DMS 273 (cell line): ENCODE measurements around the gene MUC4.
"Not testable (repeated sequence)": the region's sequence is repeated elsewhere in the genome, so short reads cannot be mapped to it uniquely, and the experiment has no call there.

ENCODE experiments used
- DNase-seq: peaks from one replicate; lab custom pipeline; 2025; ENCODE audit not compliant: unreplicated experiment; lab: John Stamatoyannopoulos, UW

The MUC4 gene

DNA sequence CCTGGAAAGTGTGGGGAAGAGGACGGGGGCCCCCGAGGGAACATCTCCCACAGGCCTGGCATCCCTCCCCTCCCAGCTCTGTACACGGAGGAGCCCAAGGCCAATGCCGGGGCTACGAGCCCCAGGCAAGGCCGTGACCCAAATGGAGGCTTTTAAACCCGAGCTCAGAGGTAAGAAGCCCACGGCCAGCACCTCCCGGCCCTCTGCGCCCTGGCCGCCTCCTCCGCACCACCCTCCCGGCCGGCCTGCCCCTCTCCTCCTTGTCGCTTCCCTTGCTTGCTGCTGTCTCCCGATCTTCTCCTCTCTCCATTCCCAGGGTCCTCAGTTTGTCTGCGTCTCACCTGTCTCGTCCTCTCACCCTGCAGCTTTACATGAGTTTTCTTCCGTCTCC is 1.3 kb downstream of the MUC4 start:
- DNase-seq = no peak

DNA sequence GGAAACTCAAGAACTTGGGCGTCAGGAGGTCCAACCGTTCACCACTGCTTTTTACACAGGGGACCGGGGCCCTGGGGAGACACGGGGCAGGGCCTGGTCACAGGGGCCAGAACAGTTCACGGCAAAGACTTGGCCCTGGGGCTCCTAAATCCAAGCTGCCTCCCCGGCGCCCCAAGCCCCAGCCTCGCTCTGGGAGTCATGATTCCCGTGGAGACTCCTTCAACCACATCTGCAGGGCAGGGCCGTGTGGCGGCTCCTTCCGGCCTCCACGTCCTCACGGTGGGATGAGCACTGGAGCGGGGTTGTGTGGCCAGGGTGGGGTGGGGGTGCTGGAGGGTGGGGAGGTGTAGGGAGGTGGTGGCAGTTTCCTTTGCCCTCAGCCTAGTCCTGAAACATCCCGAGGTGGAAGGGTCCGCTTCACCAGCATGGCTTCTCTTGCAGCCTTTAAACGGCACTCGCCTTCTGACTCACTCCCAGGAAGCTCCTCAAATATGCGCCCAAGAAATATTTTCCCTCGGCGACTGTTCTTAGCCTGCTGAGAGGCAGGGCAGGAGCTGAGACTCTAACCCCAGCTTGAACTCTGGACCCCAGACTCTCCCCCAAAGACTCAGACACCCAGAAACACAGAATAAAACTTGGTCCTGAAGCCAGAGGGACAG is 1.8 kb downstream of the MUC4 start:
- DNase-seq = no peak

DNA sequence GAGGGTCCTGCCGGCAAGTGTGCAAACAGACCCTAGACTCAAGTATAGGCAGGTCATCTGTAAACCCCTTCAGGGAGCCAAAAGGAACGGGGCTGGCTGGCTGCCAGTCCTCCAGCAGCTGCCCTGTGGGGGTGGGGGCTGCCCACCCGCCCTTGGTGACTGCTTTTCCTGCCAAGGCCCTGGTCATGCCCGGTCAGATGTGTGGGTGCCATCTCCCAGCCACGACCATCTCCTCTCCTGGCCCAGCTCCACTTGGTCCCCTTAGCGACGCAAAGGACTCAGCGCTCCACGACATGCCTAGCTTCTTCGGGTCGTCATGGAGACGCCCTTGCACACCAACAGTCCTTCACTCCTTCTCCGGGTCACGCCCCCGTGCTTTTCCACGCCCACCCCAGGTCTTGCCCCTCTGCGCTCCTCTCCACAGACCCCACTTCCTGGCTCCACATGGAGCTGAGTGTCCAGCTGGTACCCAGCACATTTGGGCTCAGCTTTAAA is 2.4 kb downstream of the MUC4 start:
- peak; percentile 68 for DNase-seq

DNA sequence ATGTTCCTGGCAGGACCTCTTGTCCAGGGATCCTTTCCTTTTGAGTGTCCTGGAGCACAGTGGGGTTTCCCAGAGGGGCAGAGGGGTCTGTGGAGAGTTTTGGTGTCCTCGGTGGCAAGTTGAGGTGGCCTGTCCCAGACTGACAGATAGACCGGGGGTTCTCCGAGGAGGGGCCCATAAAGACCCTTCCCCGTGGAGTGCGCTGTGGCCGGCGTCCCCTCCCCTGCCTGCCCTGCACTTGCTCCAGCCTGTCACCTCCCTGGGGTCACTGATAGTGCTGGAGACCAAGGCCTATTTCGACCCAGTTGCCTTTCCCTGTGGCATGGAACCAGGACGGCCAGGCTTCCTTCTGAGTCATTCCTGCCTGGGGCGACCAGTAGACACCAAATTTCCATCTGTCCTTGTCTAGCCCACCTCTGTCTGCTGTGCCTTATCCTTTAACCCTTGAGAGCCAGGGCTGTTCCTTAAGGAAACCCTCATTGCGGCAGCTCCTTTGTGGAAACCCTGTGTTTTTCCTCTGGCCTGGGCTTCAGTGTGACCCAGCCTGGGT is 2.9 kb downstream of the MUC4 start:
- no peak for DNase-seq

DNA sequence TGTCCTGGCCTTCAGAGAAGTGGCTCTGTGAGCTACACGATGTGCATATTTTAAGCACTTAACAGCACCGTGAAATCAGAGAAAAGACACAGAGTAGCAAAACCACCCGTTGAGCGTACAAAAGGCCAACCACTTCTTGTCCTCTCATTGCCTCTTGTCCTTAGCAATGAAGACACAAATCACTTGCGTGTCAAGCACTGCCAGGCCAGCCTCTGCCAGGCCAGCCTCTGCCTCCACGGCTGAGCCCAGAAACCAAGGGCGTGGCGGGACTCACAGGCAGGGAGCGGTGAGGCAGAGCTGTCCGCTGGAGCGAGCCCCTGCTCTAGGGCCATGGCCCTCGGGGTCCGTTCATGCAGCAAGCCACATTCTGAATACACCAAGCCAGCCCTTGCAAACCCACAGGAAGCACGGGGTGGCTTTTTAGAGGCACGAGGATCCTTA is 4.0 kb downstream of the MUC4 start:
- no peak for DNase-seq

DNA sequence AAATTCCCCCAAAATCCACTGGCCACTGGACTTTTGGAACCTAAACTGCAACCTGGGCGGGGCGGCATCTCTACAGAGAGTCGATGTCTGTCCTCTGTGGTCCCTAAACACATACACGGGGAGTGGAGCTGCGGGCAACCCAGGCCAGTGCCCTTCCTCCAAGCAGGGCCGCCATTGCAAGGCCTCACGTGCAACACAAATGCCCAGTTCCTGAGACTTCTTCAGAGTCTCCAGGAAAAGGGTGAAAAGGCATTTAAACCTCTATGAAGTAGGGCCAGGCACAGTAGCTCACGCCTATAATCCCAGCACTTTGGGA is 4.9 kb downstream of the MUC4 start:
- DNase-seq = no peak

DNA sequence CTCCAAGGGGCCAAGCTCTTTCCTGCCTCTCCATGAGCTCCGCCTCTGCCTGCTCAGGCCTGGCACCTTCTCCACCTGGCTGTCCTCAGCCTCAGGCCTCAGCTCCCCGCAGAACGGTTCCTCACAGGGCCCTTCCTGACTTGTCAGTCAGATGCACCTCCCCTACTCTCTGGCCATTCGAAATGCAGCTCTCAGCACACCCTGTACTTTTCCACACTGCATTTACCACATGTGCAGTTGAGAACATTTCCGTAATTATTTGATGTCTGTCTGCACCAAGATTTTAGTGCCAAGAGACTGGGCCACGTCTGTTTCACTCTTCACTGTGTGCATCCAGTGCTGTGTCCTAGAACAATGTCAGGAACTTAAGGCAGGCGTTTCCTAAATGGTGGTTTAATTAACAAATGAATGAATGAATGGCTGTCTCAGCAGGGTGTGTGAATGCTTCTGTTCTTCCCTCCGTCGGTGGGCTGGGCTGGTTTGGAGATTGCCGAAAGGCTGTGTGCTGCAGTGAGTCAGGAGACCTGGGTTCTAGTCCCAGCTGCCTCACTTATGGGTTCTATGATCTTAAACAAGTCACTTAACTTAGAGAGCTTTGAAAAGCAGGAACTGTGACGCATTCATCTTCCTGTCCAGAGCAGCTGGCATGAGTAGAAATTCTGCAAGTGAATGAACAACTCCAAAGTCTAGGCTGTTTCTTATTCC is 5.4 kb downstream of the MUC4 start:
- DNase-seq = no peak

DNA sequence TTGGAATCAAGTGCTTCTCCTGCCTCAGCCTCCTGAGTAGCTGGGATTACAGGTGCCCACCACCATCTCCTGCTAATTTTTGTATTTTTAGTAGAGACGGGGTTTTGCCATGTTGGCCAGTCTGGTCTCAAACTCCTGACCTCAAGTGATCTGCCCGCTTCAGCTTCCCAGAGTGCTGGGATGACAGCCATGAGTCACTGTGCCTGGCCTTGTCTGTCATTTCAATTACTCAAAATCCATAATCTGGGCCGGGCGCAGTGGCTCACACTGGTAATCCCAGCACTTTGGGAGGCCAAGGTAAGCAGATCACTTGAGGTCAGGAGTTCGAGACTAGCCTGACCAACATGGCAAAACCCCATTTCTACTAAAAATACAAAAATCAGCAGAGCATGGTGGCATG is 6.1 kb downstream of the MUC4 start:
- DNase-seq = not testable (repeated sequence)

DNA sequence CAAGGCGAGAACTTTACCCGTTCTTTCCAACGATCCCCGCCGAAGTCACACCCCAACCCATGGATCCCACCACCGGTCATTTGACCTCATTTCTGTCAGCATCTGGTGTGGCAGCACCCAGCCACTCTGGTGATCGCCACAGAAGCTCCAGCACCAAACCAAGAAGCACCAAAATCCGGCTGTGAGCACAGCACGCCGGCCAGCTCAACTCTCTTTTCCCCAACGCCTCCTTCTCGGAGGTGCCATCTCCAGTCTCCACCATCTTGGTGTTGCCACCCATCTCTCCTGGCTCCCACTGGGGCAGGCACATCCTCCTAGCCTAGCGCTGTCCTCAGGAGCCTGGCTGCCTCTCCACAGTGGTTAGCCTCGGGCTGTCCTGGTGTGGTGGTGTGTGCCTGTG is 6.5 kb downstream of the MUC4 start:
- no peak for DNase-seq

DNA sequence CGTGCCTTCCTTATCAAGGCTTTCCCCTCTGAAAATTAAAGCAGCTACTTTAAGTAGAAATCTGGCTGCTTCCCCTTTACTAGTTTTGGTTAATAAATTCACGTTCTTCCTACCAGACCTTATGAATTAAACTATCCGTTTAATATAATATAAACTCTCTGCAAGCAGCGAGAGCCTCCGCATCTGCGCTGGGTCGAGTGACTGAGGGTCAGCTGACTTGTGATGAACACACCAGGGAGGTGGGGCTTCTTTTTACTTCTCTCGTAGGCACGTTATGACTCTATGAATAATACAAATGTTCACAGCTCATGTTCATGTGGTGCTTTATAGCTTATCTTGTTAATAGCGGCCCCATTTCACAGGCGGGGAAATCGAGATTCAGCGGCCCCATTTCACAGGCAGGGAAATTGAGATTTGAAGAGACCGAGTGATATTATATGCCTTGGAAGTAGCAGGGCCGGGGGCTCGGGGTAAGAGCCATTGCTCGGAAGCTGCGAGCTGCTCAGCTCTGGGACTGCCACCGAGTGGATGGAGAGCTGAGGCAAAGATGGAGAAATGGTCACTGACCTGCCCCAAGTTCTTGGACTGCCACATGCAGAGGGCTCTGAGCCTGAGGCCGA is 8.3 kb downstream of the MUC4 start:
- DNase-seq = no peak

DNA sequence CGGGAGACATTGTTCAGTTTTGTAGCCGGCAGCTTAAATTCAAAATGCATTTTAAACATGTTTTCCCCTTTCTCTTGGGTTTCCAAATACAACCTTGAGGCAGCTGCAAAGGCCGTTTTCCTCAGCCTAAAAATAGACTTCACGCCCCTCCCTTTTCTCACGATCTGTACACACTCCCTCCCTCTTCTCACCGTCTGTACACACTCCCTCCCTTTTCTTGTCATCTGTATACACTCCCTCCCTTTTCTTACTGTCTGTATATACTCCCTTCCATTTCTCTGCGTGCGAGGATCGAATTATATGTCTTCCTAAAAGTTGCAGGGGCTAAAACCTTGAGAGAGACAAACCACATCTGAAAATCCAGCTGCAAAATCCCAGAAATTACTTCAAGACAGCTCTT is 8.9 kb downstream of the MUC4 start:
- DNase-seq = peak; percentile 32

DNA sequence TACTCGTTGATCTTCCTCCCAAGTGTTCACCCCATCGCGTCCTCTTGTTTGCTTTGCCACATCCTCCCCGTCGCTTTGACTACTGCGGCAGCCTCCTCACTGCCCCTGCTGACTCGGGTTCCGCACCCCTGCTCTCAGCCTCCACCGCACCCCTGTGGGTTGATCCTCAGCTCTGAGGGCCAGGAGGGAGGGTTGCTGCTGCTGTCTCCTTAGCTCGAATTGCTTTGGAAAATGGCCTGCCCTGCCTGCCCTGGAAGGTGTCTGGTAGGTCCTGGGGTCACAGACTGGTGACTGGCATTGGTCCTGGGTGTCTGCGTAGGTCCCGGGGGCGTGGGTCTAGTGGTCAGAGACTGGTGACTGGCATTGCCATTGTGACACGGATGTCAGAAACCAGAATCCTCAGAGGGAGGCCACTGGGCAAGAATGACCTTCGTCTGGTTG is 9.4 kb downstream of the MUC4 start:
- DNase-seq = no peak

DNA sequence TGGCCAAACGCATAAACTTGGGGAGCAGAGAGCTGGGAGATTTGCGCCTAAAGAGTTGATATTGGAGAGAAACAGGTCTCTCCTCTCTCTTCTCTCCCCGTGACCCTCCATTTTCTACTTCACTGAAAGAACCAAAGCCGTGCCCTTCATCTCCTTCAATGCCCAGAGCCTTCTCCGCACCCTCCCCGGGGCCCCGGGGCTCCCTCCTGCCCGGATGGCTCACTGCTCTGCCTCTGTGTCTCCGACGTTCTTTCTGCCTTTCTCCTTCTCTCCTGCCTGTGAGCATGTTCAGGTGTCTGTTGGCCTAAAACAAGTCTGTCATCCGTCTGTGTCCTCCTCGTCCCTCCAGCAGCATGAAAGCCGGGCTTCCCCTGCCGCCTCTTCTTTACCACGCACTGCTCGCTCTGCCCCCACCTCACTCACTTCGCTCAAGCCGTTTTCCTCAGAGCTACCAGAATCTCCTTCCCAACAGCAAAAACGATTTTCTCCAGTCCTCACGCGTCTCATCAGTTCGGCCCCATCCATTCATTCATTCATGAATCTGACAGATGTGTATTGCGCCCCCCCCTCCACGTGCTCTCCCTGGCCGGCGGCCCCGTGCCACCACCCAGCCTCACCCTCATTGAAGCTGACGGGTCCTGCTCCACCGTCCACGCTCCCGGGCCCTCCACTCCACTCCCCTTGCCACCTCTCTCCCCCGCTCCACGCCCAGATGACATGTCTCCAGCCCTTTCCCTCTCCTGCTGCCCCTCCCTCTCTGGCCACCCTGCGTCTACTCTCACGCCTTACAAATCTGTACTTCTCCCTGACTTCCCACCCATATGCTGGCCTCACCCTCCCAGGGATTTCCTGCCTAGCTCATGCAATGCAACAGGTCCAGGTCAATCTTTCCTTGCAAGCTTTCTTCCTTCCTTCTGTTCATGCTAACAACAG is 10.2 kb downstream of the MUC4 start:
- no peak for DNase-seq

DNA sequence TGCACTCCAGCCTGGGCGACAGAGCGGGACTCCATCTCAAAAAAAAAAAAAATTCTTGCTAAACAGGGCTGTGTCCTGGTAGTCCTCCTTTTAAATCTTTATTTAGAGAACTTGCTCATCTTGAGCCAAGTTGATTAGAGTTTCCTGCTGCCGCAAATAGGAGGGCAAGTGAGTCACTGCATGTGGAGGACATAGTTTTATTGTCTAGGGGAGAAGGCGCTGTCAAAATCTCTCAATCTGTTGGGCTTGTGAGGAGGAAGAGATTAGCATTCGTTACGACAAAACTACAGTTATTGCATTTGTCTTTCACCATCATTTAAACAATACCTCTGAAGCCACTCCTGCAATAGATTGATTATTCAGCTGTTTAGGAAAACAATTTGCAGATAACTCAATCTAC is 11.5 kb downstream of the MUC4 start:
- no peak for DNase-seq

DNA sequence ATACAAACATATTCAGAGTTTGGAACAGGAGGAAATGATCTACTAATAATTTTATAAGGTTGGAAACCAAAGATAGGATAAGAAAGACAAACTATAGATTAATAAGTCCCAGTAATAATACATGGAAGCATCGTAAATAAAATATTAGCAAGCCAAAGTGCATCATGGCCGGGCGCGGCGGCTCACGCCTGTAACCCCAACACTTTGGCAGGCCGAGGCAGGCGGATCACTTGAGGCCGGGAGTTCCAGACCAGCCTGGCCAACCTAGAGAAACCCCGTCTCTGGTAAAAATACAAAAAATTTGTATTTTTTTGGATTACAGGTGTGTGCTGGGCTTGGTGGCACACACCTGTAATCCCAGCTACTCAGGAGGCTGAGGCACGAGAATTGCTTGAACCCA is 14.9 kb downstream of the MUC4 start:
- no peak for DNase-seq

DNA sequence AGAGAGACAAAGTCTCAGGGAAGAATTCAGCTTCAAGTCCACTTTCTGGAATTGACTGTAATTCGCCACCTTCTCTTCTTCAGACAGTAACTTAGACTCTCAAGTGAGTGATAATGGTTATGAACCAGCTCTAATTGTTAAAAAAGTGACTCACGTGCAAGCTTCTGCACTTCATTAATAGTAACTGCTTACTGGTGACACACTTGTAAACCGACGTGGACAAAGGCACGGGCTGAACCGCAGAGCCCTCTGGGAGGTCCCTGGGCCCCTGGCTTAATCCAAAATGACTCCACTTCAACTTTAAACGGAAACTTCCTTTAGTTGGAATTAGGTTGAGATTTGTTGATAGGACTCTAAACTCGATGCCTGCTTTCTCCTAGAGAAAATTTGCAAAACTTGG is 17.0 kb downstream of the MUC4 start:
- no peak for DNase-seq

DNA sequence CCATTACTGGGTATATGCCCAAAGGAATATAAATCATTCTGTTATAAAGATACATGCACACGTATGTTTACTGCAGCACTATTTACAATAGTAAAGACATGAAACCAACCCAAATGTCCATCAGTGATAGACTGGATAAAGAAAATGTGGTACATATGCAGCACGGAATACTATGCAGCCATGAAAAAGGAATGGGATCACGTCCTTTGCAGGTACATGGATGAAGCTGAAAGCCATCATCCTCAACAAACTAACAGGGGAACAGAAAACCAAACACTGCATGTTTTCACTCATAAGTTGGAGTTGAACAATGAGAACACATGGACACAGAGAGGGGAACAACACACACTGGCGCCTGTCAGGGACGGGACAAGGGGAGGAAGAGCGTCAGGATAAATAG is 19.1 kb downstream of the MUC4 start:
- DNase-seq = not testable (repeated sequence)

DNA sequence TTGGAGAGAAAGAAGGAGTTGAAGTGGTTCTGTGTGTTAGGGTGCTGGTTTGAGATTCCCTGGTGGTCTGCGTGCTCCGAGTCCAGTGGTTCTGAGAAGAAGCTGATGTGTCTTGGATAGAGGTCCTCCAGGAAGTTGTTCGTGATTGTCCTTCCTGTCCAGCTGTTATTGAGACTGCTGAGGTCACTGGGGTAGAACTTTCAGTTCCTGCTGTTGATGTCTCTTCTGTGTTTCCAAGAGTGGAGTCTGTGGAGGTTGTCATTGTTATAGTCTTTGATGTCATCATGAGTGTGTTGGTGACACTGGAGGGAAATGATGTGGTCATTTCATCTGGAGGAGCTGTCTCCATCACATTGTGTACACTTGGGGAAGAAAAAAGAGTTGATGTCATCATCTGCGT is 20.8 kb downstream of the MUC4 start:
- no peak for DNase-seq

DNA sequence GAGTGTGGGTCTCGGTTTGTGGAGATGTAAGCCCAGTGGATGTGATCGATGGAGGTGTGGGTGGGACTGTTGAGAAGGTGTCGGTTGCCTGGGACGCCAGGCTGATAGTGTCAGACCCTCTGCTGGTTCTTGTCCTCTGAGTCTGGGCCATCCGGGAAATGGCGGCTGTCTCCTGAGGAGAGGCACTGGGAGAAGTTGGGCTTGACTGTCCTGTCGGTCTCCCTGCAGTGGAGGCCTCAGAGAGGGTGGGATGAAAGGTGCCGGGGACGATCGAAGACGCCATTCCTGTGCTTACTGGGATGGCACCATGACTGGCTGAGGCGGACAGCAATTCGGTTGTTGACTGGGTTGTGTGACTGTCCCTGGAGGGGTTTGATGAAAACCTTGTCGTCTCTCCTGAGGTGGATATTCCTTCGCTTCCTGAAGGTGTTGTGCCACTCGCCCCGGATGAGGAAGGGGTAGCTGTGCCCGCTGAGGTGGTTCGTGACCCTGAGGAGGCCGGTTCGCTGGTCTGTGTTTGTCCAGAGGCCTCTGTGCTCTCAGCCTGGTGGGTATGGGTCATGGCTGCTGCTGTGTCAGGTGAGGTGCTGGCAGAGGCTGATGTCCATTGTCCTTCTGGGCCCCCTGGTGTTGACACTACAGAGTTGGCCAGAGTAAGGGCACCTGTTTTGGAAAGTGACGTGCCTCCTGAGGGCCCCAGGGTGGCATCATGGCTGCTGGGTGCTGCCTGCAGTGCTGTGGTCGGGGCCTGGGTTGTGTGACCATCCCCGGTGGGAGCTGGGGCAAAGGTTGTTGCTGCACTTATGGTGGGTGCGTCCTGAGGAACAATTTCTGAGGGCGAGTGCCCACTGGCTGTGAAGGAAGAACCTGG is 22.8 kb downstream of the MUC4 start:
- no peak for DNase-seq

DNA sequence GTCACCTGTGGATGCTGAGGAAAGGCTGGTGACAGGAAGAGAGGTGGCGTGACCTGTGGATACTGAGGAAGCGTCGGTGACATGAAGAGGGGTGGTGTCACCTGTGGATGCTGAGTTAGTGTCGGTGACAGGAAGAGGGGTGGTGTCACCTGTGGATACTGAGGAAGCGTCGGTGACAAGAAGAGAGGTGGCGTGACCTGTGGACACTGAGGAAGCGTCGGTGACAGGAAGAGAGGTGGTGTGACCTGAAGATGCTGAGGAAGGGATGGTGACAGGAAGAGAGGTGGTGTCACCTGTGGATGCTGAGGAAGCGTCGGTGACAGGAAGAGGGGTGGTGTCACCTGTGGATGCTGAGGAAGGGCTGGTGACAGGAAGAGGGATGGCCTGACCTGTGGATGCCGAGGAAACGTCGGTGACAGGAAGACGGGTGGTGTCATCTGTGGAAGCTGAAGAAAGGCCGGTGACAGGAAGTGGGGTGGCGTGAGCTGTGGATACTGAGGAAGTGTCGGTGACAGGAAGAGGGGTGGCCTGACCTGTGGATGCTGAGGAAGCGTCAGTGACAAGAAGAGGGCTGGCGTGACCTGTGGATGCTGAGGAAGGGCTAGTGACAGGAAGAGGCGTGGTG is 25.8 kb downstream of the MUC4 start:
- DNase-seq = not testable (repeated sequence)
